Measurements from ENCODE around the gene LRP2.

- TF ChIP-seq CTCF (conservative IDR thresholded peaks at IDR 0.05; ENCODE audit: low read length) (no peak), EZH2phosphoT487 (IDR thresholded peaks at IDR 0.05; ENCODE audit: borderline replicate concordance) (no peak)
These were observed 223.2 kb downstream of the LRP2 start for GRCh38 chr2:169139145-169139544.

All from Loucy (cell line).